Measurements from ENCODE around the gene JPT2. TPM values are rescaled to one million over a fixed set of nuclear protein-coding genes. Genes with fewer than 3 reads are reported as not detected.

Gene JPT2
- total RNA-seq, 4 donors from 2014 or later: 12.0 to 31.5 (median 25.1) TPM

DNA sequence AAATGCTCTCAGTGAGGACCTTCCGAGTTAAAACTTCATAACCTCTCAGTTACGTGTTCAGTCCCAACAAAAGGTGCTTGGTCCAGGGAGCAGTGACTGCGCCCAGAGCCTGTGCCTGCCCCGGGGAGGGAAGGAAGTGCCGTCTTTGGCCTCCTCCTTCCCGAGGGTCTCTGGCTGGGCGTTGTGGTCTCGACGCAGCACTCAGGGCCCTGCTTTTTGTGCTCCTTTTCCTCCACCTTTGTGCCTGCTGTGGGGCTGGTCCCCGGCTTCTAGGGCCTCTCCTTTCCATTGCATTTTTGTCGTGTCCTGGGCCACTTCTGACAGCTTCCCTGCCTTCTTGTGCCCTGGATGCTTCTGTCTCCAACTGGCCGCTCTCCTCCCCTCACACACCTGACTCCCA lies 36.8 kb upstream of the JPT2 start:
- no peaks in the 10 kb centered on the region for H3K27me3 ChIP-seq
- H3K27ac ChIP-seq: no peak overlapping the region
- no peak for DNase-seq
- H3K4me3 ChIP-seq: no peak overlapping the region
- in situ Hi-C loops (cut with MboI; ENCODE audit: low pct_ligation_motif_present in 1 of 4, low pct_unique_long_range_greater_than_20kb in 1 of 4, low sequenced_read_pairs in 3 of 4) (no loop called here), intact Hi-C loops (cut with DNase I; ENCODE audit: low total_unique reads) (no loop called here)
- H3K36me3 ChIP-seq: peaks cover 0 to 50% (median 22%) of the 10 kb centered on the region in 4 donors
- 93% methylated on average over 12 of the region's 12 CpGs; no CpG with 5 or more reads in 1 of the 2 donors for WGBS, 2 donors (ENCODE audit: low coverage in 1 of 2)
- H3K4me1 ChIP-seq: no peaks in the 10 kb centered on the region
- H3K9me3 ChIP-seq: no peaks in the 10 kb centered on the region
- no peak for TF ChIP-seq EP300 (IDR thresholded peaks at IDR 0.05; ENCODE audit: low read depth)
- TF ChIP-seq CTCF (IDR thresholded peaks at IDR 0.05): no peak
- TF ChIP-seq POLR2A (IDR thresholded peaks at IDR 0.05): no peak
- TF ChIP-seq POLR2AphosphoS5 (IDR thresholded peaks at IDR 0.05): no peak

- in situ Hi-C loops (cut with MboI; ENCODE audit: low pct_ligation_motif_present in 1 of 4, low pct_unique_long_range_greater_than_20kb in 1 of 4, low sequenced_read_pairs in 3 of 4): no loop called here
- peaks cover 0 to 50% (median 22%) of the 10 kb centered on the region in 4 donors for H3K36me3 ChIP-seq
These were observed 35.9 kb upstream of the JPT2 start for GRCh38 chr16:1642148-1642547.

GRCh38 chr16:1642753-1643152 lies 35.3 kb upstream of the JPT2 start:
- Histone ChIP-seq H3K9me3 (no peaks in the 10 kb centered on the region), H3K4me1 (no peaks in the 10 kb centered on the region), H3K27me3 (no peaks in the 10 kb centered on the region), H3K4me3 (no peak overlapping the region), H3K36me3 (peaks cover 0 to 48% (median 21%) of the 10 kb centered on the region in 4 donors), H3K27ac (no peak overlapping the region)
- whole genome bisulfite sequencing, 2 donors (ENCODE audit: low coverage in 1 of 2): 95 to 100% methylated on average over 2 to 11 of the region's 11 CpGs
- intact Hi-C loops (cut with DNase I; ENCODE audit: low total_unique reads): no loop called here
- no peak for TF ChIP-seq EP300 (IDR thresholded peaks at IDR 0.05; ENCODE audit: low read depth)
- no peak for TF ChIP-seq POLR2A (IDR thresholded peaks at IDR 0.05)
- TF ChIP-seq CTCF (IDR thresholded peaks at IDR 0.05): no peak
- TF ChIP-seq POLR2AphosphoS5 (IDR thresholded peaks at IDR 0.05): no peak
- in situ Hi-C loops (cut with MboI; ENCODE audit: low pct_ligation_motif_present in 1 of 4, low pct_unique_long_range_greater_than_20kb in 1 of 4, low sequenced_read_pairs in 3 of 4): no loop called here
- no peak for DNase-seq

More at GRCh38 chr16:1642148-1642547, 35.9 kb upstream of the JPT2 start:
- no peaks in the 10 kb centered on the region for H3K9me3 ChIP-seq
- no peak overlapping the region for H3K4me3 ChIP-seq
- TF ChIP-seq POLR2AphosphoS5 (IDR thresholded peaks at IDR 0.05) (no peak), CTCF (IDR thresholded peaks at IDR 0.05) (no peak)
- no peak overlapping the region for H3K27ac ChIP-seq
- WGBS, 2 donors (ENCODE audit: low coverage in 1 of 2): 91% methylated on average over 5 of the region's 5 CpGs; no CpG with 5 or more reads in 1 of the 2 donors
- intact Hi-C loops (cut with DNase I; ENCODE audit: low total_unique reads): no loop called here
- H3K4me1 ChIP-seq: no peaks in the 10 kb centered on the region
- no peaks in the 10 kb centered on the region for H3K27me3 ChIP-seq
- no peak for DNase-seq

DNA sequence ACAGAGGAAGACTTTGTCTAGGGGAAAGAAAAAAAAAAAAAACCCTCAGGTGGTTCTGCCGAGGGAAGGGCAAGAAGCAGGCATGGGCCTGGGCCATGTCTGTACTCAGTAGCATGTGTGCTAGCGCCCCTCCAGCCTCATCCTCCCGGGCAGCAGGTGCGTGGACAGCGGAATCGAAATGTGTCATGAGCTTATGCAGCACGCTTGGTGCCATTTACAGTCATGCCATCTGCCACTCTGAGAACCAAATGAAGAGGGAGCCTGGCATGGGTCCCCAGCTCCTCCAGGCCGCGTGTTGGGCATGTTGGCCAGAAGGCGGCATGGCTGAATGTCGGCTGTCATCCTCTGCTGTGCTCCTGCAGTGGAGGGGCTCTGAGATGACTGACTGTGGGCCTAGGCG lies 34.6 kb upstream of the JPT2 start:
- DNase-seq: no peak
- WGBS, 2 donors (ENCODE audit: low coverage in 1 of 2): 93 to 94% methylated on average over 12 of the region's 12 CpGs
- in situ Hi-C loops (cut with MboI; ENCODE audit: low pct_ligation_motif_present in 1 of 4, low pct_unique_long_range_greater_than_20kb in 1 of 4, low sequenced_read_pairs in 3 of 4): no loop called here
- intact Hi-C loops (cut with DNase I; ENCODE audit: low total_unique reads): no loop called here
- Histone ChIP-seq H3K27ac (no peak overlapping the region), H3K36me3 (peaks cover 0 to 41% (median 18%) of the 10 kb centered on the region in 4 donors), H3K9me3 (no peaks in the 10 kb centered on the region), H3K4me1 (no peaks in the 10 kb centered on the region), H3K27me3 (no peaks in the 10 kb centered on the region), H3K4me3 (no peak overlapping the region)
- no peak for TF ChIP-seq EP300 (IDR thresholded peaks at IDR 0.05; ENCODE audit: low read depth)
- no peak for TF ChIP-seq POLR2A (IDR thresholded peaks at IDR 0.05)
- TF ChIP-seq POLR2AphosphoS5 (IDR thresholded peaks at IDR 0.05): no peak
- no peak for TF ChIP-seq CTCF (IDR thresholded peaks at IDR 0.05)
